ENCODE data around the gene ZNF710.

- TF ChIP-seq POLR2AphosphoS5 (IDR thresholded peaks at IDR 0.05; ENCODE audit: low read depth, low read length) (no peak), POLR2A (IDR thresholded peaks at IDR 0.05; ENCODE audit: low read depth, low read length) (no peak), TAF1 (IDR thresholded peaks at IDR 0.05; ENCODE audit: low read depth, low read length) (no peak)
Measured at GRCh38 chr15:90020021-90020735, 19.1 kb downstream of the ZNF710 start.
